ENCODE measurements around the gene STXBP2.
A peak's percentile ranks its signal among the peaks of the same experiment; 100 is the strongest.

Gene STXBP2

DNA sequence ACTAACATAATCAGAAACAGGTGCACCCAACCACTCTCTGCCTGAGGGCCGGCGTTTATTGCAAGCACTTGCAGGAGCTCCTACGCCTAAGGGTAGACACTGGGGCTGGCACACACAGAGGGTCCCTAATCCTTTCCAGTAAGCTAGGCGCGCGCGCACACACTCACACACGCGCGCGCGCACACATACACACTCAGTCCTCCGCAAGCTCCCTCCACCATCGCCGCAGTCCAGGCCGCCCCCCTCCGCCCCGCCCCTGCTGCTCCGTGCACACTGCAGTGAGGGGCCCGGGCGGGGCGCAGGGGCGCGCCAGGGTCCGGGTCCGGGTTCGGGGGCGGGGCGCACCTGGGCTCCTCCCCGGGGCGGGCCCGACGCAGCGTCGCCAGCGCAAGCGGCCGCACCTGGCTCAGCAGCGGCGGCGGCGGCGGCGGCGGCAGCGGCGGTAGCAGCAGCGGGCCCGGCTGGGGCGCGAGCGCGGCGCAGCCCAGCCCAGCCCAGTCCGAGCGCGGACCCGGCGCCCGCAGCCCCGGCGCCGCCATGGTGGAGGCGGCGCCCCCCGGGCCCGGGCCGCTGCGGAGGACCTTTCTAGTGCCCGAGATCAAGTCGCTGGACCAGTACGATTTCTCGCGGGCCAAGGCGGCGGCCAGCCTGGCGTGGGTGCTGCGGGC is 41.3 kb upstream of the STXBP2 start, which contains the start of gene CAMSAP3:
Gene CAMSAP3 (plus strand): TSS at position 398 of the 668 bp plus-strand sequence. CDS start 140 bp downstream, at position 538.
- TF ChIP-seq, protein P1, sequence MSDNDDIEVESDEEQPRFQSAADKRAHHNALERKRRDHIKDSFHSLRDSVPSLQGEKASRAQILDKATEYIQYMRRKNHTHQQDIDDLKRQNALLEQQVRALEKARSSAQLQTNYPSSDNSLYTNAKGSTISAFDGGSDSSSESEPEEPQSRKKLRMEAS (IDR thresholded peaks at IDR 0.05): no peak; the same call in 1 of the 2 replicates
- TF ChIP-seq TAF1 (IDR thresholded peaks at IDR 0.05; ENCODE audit: low read depth): peak; percentile 40; the same call in 1 of the 2 replicates
- peak; percentile 94 for TF ChIP-seq ZBTB7A (IDR thresholded peaks at IDR 0.05; ENCODE audit: low read depth)

DNA sequence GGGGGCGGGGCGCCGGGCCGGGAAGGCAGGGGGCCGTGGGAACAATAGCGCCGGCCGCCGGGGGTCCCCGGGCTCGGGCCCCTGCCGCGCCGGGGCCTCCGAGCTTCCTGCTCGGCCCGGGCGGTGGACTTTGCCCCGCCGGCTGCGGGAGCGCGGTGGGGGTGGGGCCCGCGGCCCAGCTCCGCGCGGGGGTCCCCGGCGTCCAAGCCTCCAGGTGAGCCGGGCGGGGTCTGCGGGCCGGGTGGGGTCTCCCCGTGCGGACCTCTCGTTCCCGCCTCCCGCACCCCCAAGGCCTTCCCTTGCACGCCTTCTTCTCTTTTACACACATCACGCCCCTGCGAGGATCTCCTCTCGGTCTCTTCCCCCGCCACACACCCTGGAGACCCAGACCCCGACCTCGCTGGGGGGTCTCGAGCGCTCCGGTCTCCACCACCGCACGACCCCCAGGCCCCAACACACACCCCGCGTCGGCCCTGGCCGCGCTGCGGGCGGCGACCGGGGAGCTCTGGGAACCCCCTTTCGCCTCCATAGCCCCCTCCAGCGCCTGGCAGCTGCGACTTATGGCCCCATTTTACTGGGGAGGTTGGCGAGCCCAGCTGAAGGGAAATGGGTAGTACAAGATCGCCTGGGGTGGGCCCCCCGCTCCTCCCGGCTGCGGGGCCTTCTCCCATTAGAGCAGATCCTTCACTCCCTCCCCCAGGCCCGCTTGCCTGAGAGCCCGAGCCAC is 40.5 kb upstream of the STXBP2 start:
- TF ChIP-seq ZBTB7A (IDR thresholded peaks at IDR 0.05; ENCODE audit: low read depth) (peak; percentile 30; the same call in 1 of the 2 replicates), RAD21 (IDR thresholded peaks at IDR 0.05; ENCODE audit: low read depth) (no peak), NFIC (IDR thresholded peaks at IDR 0.05) (no peak), CEBPB (IDR thresholded peaks at IDR 0.05) (no peak)
- TF ChIP-seq, protein P2, sequence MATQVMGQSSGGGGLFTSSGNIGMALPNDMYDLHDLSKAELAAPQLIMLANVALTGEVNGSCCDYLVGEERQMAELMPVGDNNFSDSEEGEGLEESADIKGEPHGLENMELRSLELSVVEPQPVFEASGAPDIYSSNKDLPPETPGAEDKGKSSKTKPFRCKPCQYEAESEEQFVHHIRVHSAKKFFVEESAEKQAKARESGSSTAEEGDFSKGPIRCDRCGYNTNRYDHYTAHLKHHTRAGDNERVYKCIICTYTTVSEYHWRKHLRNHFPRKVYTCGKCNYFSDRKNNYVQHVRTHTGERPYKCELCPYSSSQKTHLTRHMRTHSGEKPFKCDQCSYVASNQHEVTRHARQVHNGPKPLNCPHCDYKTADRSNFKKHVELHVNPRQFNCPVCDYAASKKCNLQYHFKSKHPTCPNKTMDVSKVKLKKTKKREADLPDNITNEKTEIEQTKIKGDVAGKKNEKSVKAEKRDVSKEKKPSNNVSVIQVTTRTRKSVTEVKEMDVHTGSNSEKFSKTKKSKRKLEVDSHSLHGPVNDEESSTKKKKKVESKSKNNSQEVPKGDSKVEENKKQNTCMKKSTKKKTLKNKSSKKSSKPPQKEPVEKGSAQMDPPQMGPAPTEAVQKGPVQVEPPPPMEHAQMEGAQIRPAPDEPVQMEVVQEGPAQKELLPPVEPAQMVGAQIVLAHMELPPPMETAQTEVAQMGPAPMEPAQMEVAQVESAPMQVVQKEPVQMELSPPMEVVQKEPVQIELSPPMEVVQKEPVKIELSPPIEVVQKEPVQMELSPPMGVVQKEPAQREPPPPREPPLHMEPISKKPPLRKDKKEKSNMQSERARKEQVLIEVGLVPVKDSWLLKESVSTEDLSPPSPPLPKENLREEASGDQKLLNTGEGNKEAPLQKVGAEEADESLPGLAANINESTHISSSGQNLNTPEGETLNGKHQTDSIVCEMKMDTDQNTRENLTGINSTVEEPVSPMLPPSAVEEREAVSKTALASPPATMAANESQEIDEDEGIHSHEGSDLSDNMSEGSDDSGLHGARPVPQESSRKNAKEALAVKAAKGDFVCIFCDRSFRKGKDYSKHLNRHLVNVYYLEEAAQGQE (IDR thresholded peaks at IDR 0.05; ENCODE audit: low read depth): no peak

DNA sequence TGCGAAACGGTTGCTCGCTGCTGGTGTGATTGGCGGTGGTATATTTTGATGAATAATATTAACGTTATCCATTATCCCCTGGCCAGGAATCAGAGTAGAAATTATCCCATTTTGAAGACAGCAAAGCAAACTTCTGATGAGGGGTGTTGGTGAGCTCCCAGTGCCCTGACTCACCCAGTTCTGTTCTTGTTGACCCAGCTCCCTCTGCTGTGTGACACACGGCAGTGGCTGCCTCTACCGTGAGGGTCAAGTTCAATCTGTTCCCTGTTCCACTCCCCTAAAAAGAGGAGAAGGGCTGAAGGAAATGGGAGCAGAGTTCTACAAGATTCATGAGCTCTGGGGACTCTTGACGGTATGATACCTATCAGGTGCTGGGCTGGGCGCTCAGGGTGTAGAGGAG is 39.2 kb upstream of the STXBP2 start:
- TF ChIP-seq RAD21 (IDR thresholded peaks at IDR 0.05; ENCODE audit: low read depth): no peak
- no peak for TF ChIP-seq TEAD4 (IDR thresholded peaks at IDR 0.05)
- no peak for TF ChIP-seq EP300 (IDR thresholded peaks at IDR 0.05; ENCODE audit: borderline replicate concordance)
- TF ChIP-seq, protein P3, sequence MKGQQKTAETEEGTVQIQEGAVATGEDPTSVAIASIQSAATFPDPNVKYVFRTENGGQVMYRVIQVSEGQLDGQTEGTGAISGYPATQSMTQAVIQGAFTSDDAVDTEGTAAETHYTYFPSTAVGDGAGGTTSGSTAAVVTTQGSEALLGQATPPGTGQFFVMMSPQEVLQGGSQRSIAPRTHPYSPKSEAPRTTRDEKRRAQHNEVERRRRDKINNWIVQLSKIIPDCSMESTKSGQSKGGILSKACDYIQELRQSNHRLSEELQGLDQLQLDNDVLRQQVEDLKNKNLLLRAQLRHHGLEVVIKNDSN (IDR thresholded peaks at IDR 0.05): no peak
- TF ChIP-seq, protein P2 (IDR thresholded peaks at IDR 0.05; ENCODE audit: low read depth): no peak
- no peak for TF ChIP-seq CREB1 (IDR thresholded peaks at IDR 0.05; ENCODE audit: low read depth)

DNA sequence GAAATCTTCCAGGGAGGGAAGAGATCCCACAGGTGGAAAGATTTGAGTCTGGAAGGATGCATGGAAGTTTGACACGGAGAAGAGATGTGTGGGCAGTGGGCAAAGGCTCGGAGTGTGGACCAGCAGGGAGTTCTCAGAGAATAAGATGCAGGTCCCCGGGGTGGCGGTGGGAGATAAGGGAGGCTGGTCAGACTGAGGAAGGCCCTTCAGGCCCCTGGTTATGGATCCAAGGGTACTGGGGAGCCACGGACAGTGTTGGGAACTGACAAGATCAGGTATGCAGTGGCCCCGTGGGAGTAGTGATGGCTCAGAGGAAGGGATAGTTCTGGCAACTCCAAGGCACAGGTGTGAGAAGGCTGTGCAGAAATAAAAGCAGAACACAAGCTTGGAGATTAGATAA is 38.7 kb upstream of the STXBP2 start:
- TF ChIP-seq RAD21 (IDR thresholded peaks at IDR 0.05; ENCODE audit: low read depth) (no peak), CEBPB (IDR thresholded peaks at IDR 0.05) (no peak), EGR1 (IDR thresholded peaks at IDR 0.05) (no peak), NFIC (IDR thresholded peaks at IDR 0.05) (no peak), FOXM1 (IDR thresholded peaks at IDR 0.05; ENCODE audit: borderline replicate concordance, low read depth) (no peak), CREB1 (IDR thresholded peaks at IDR 0.05; ENCODE audit: low read depth) (no peak), YY1 (IDR thresholded peaks at IDR 0.05; ENCODE audit: low read depth) (no peak), EP300 (IDR thresholded peaks at IDR 0.05; ENCODE audit: borderline replicate concordance) (no peak), ZBTB7A (IDR thresholded peaks at IDR 0.05; ENCODE audit: low read depth) (no peak), TCF12 (IDR thresholded peaks at IDR 0.05; ENCODE audit: low read depth) (no peak), TAF1 (IDR thresholded peaks at IDR 0.05; ENCODE audit: low read depth) (no peak), TEAD4 (IDR thresholded peaks at IDR 0.05) (no peak)
- TF ChIP-seq, protein P3 (IDR thresholded peaks at IDR 0.05): no peak
- TF ChIP-seq, protein P1 (IDR thresholded peaks at IDR 0.05): no peak
- TF ChIP-seq, protein P2 (IDR thresholded peaks at IDR 0.05; ENCODE audit: low read depth): no peak
